ENCODE measurements around the gene POLR2J.

The POLR2J gene

GRCh38 chr7:102434039-102434486 is 44.7 kb downstream of the POLR2J start:
- no peak for DNase-seq

- DNase-seq, result peak; percentile 55 to 72
Observed at GRCh38 chr7:102433219-102434038, 45.3 kb downstream of the POLR2J start, which contains the start of gene ORAI2. TSS of gene ORAI2 (plus strand) at chr7:102433575. CDS start at chr7:102438957, 5,382 bp downstream.

- no peak for DNase-seq
Observed at GRCh38 chr7:102432442-102433218, 46.1 kb downstream of the POLR2J start.

- peak; percentile 64 to 69 for DNase-seq
Observed at GRCh38 chr7:102431617-102432298, 47.0 kb downstream of the POLR2J start.

GRCh38 chr7:102429141-102429899 is 49.4 kb downstream of the POLR2J start:
- peak; percentile 23 to 69 for DNase-seq

- peak; percentile 52 to 57 for DNase-seq
Observed at GRCh38 chr7:102427019-102427405, 51.7 kb downstream of the POLR2J start.

- DNase-seq, result peak; percentile 90 to 96
Observed at GRCh38 chr7:102426268-102427018, 52.3 kb downstream of the POLR2J start.

GRCh38 chr7:102425639-102426267 is 53.0 kb downstream of the POLR2J start:
- DNase-seq, result peak; percentile 96 to 100

- DNase-seq, result peak; percentile 83 to 95
Observed at GRCh38 chr7:102424787-102425218, 53.9 kb downstream of the POLR2J start.

- no peak for DNase-seq
Observed at GRCh38 chr7:102424129-102424551, 54.6 kb downstream of the POLR2J start.
